ENCODE measurements around the gene PTPN13.

The PTPN13 gene

DNA sequence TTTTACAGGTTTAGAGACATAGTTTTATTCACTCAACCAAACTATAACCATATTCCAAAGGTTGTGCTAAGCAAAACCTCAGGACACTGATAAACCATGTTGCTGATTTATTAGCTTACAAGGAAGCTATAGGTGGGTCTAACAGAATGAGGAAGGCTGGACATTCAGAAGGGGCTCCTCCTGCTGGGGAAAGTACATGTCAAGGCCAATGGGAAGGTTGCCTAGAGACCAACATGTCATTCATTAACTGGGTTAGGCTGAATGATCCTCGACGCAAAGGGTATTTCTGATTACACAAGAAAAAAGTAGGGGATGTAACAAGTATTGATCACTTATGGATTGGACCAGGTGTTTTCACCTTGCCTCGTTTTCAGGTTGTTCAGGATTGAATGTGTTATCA, 224.7 kb downstream of the PTPN13 start:
- no peak for DNase-seq (ENCODE audit: low read depth in 2 of 2)

- DNase-seq (ENCODE audit: low read depth in 2 of 2): no peak
These were observed 225.4 kb downstream of the PTPN13 start for GRCh38 chr4:86819561-86819960.

DNA sequence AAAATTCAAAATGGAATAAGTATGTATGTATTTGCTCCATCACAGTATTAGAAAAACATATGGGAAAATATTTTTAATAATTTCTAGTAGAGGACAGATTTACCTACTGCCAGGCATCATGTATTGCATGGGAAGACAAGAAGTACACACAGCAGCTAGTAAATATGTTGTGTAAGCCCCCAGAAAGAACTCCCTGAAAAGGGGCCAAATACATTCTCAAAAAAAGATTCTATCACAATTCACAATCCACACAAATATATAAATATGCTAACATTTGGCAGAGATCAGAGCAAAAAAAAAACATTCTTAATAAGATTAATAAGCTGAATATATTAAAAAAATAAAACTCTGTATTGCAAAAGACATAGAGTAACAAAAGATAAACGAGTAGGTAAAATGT, 227.0 kb downstream of the PTPN13 start:
- DNase-seq (ENCODE audit: low read depth in 2 of 2): no peak

GRCh38 chr4:86822136-86822535, 228.0 kb downstream of the PTPN13 start:
- DNase-seq (ENCODE audit: low read depth in 2 of 2): no peak

GRCh38 chr4:86825511-86825910, 231.4 kb downstream of the PTPN13 start:
- no peak for DNase-seq (ENCODE audit: low read depth in 2 of 2)

- no peak for DNase-seq (ENCODE audit: low read depth in 2 of 2)
These were observed 237.4 kb downstream of the PTPN13 start for GRCh38 chr4:86831262-86832130.

GRCh38 chr4:86833615-86834014, 239.5 kb downstream of the PTPN13 start:
- DNase-seq (ENCODE audit: low read depth in 2 of 2): no peak

GRCh38 chr4:86834901-86835300, 240.8 kb downstream of the PTPN13 start:
- DNase-seq (ENCODE audit: low read depth in 2 of 2): no peak

- no peak for DNase-seq (ENCODE audit: low read depth in 2 of 2)
These were observed 241.6 kb downstream of the PTPN13 start for GRCh38 chr4:86835677-86836076.

DNA sequence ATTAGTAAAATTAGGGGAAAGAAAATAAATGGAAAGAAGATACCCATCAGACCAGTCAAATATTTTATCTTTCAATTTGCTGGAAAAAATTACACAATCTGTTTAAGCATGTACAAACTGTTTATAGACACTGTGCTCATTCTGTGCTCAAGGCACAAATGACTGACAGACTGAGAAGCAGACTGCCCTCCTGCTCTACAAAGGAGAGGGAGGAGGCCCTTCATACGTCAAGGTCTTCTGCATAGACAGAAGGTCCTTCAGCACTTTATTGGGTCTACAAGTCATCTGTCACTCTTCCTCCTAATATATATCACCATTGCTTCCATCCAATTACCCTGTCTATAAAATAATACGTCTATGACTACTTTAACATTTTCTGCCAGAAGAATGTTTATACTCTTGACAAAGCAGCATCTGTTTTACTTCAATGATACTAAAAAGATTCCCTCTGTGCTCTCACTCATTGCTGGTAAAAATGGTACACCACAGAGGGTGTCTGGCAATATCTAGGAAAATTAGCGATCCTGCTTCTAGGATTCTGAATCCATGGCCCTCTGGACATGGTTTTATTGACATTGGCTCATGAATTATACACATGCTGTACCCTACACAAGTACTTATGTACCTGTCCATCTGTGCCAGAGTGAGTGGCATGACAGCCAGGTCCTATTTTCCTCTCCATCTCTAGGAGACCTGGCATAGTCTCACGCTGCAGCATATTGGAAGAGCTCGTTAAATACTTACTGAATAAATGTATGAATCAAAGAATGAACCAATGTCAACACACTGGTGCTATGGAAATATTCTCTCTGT, 243.8 kb downstream of the PTPN13 start:
- DNase-seq (ENCODE audit: low read depth in 2 of 2): no peak

DNA sequence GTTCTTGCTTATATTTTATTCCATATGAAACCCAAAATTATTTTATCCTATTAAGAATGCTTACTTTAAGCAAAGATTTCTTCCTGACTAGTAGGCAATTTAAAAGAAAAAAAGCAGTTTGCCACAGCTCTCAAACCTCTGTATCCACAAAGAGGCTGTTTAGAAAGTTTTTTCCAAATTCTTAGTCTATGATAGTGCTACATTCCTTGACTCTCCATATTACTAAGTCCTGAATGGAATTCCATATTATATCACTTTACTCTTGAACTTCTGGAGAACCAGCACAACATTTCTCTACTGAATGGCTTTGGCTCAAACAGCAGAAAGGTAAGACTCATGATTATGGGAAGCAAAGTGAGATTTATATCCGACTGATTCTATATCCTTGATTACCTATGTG, 246.7 kb downstream of the PTPN13 start:
- no peak for DNase-seq (ENCODE audit: low read depth in 2 of 2)

GRCh38 chr4:86841309-86841708, 247.2 kb downstream of the PTPN13 start:
- no peak for DNase-seq (ENCODE audit: low read depth in 2 of 2)

- DNase-seq (ENCODE audit: low read depth in 2 of 2): no peak
These were observed 251.5 kb downstream of the PTPN13 start for GRCh38 chr4:86845593-86845992.

- DNase-seq (ENCODE audit: low read depth in 2 of 2): no peak
These were observed 252.8 kb downstream of the PTPN13 start for GRCh38 chr4:86846921-86847320.

DNA sequence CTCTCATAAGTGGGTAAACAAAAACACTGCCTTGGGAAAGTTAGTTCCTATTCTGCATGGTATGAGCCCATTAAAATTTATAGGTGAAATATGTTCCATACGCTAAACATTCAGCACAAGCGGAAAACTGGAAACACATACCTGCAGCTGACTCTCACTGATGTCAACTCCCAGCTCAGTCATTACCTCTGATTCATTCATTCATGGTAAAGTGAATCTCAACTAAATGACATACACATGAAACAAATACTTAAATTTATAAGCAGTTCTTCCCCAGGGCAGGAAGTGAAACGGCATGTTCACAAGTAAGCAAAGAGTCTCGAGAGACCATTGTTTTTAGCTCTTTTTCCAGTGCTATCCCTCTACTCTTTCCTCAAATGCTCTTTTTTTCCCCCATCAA, 253.5 kb downstream of the PTPN13 start:
- no peak for DNase-seq (ENCODE audit: low read depth in 2 of 2)

DNA sequence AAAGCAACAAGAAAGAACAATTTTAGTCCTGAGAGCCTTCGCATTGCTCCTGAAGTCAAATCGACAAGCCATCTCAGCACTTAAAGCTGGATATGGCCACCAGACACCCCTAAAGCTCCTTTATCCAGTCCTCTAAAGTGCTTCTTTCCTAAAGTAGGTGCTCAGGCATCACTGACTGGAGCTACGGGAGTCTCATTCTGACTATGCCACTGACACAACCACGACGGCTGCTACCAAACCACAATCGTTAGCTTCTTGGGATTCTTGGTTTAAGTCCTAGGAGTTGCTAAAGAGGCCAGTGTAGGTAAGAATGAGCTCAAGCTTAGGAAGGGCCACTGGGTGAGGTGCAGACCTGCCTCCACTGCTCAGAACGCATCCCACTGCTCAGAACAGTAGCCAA, 254.0 kb downstream of the PTPN13 start:
- DNase-seq (ENCODE audit: low read depth in 2 of 2): no peak

DNA sequence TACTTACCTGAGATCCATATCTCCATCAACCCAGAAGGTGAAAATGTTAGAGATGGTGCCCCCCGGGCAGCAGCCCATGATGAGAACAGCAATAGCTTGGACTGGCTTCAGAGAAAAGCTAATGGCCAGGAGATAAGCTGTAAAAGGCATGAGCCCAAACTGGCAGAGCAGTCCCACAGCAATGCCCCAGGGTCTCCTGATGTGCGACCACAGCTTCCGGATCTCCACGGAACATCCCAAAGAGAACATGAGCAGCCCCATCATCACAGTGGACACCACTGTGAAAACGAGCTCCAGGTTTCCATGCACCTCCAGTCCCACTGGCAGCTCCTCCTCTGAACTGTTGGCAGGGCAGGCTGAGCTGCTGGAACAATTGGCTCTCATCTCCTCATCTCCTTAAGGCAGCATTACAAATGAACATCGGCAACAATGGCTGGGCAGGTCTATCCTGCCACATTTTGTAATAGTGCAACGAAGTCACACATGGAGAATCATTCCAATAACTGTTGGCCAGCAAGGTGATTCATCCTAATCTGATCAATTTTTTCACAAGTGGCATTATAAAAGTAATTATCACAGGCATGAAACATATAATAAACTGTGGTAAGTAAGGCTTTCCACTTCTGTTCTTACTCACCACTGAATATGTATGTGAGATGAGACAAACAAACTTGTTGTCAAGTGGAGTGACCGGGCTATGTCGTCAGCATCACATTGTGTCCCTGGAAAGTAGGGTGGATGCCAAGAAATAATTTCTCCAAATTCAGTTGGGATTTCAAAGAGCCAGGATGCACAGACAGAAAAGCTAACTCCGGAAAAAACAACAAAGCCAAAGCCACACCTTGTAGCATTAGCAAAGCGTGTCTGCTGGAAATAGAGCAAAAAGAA, 254.9 kb downstream of the PTPN13 start, which contains the start of gene SLC10A6:
Gene SLC10A6, minus strand, starts transcription at position 653 of the 888 bp plus-strand sequence. Its CDS starts 269 bp downstream, at position 384.
- DNase-seq (ENCODE audit: low read depth in 2 of 2): no peak

DNA sequence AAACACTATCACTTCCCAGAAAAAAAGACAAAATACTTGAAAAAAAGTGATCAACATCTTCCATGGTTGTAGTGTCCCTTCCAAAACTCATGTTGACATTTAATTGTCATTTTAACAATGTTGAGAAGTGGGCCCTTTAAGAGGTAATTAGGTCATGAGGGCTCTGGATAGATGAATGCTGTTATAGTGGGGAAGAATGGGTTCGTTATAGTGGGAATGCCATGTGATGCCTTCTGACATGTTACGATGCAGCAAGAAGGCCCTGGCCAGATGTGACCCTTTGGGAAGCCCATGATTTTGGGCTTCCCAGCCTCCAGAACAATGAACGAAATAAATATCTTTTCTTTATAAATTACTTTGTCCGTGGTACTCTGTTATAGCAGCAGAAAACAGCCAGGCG, 259.1 kb downstream of the PTPN13 start:
- no peak for DNase-seq (ENCODE audit: low read depth in 2 of 2)

- no peak for DNase-seq (ENCODE audit: low read depth in 2 of 2)
These were observed 261.5 kb downstream of the PTPN13 start for GRCh38 chr4:86855572-86855971.

DNA sequence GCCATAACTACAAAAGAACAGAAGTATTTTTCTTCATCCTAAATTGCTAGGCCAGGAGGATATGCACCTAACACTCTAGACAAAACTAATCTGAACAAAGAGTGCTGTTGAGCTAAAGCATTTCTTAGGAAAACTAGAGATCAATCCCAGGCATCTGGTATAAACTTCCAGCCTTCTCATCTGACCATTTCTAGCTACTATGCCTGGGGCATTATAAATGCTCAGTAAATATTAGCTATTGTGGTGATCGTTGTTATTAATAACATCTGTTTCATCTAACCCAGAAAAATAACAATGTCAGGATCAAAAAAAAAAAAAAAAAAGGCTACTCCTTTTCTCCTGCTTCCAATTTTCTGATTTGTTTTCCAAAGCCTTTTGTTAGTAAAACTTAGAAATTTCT, 262.8 kb downstream of the PTPN13 start:
- no peak for DNase-seq (ENCODE audit: low read depth in 2 of 2)

DNA sequence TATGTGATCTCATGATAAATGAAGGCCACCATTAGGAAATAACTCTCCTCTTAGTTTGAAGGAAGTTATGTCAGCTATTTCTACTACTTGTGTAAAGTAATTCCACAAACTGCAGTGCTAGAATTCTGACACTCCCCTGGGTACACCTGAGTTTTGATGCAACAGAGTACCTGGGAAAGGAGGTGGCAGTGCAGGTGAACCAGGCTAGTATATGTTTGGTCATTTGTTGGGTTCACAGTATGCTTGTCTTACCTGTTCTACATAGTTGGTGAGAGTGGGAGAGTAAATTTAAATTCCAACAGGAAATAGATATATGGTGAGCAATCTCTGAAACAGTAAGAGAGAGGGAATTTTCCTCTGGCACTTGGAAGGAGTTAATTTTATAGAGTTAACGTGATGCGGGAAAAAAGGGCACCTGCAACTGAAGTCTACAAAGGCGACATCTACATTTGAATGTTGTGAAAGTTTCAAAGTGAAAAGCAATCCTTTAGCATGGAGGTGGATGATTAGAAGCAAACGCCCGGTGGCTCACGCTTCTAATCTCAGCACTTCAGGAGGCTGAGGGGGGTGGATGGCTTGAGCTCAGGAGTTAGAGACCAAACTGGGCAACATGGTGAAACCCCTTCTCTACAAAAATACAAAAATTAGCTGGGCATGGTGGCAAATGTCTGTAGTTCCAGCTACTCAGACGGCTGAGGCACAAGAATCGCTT, 263.4 kb downstream of the PTPN13 start:
- DNase-seq (ENCODE audit: low read depth in 2 of 2): no peak

All from stimulated activated CD4-positive, alpha-beta T cell treated with anti-CD3 and anti-CD28 coated beads, Interleukin-15, amount 100 ng/mL, for 48 hours (primary cell).